Endothelial cell of umbilical vein (primary cell): ENCODE results near the gene TSPAN18. TPM values are rescaled to one million over a fixed set of nuclear protein-coding genes. Genes with fewer than 3 reads are reported as not detected.

ENCODE experiments used
- BruUV-seq: library from RNA; stranded (reverse); fragments of 400-500 nt; replicated peaks from 2 replicates; lab custom pipeline; 2021; lab: Mats Ljungman, UMichigan
- CTCF ChIA-PET: fragments of 300-600, 350-600 bp; sonication (Branson Sonifier 250); formaldehyde crosslinking; loops from one replicate; lab custom pipeline; 2021; ENCODE audit warnings: antibody characterized with exemption, inconsistent platforms; lab: Charles Lee
- POLR2A ChIA-PET: fragments of 300-600, 350-600 bp; sonication (Branson Sonifier 250); formaldehyde crosslinking; loops from one replicate; lab custom pipeline; 2021; ENCODE audit warnings: antibody characterized with exemption, inconsistent platforms; lab: Charles Lee
- DNase-seq: peaks from one replicate; pipeline ENCODE4 v3.0.0-alpha.2; 2011; ENCODE audit warnings: low read depth, low spot score
- FAIRE-seq: peaks from 2 replicates; lab custom pipeline; 2011; peaks lifted over from hg19 to GRCh38; lab: Jason Lieb, UNC
- H2AFZ ChIP-seq: 2 replicates; pipeline ENCODE4 v1.6.0; 2012; ENCODE audit warnings: low read depth, low read length, control low read depth, inconsistent platforms
- H3K27ac ChIP-seq: 2 replicates; pipeline ENCODE4 v1.5.1; 2011; ENCODE audit warnings: low read depth, mild to moderate bottlenecking, control low read depth, low read length, moderate library complexity; ENCODE audit not compliant: insufficient read depth
- H3K27me3 ChIP-seq, 2 experiments: 2 replicates each; pipeline versions ENCODE4 v1.6.0 to v1.6.1; 2011; ENCODE audit warnings: low read length in 2 of 2, mixed read lengths in 1 of 2; ENCODE audit not compliant: control insufficient read depth in 2 of 2, insufficient read depth in 2 of 2
- H3K36me3 ChIP-seq, 2 experiments: 2 replicates in 1 of 2; 3 replicates in 1 of 2; pipeline ENCODE4 v1.5.1; 2011; ENCODE audit warnings: low read length in 2 of 2, mild to moderate bottlenecking in 1 of 2, moderate library complexity in 1 of 2; ENCODE audit not compliant: control insufficient read depth in 2 of 2, insufficient read depth in 2 of 2; ENCODE audit errors: extremely low read depth in 1 of 2
- H3K4me1 ChIP-seq: 3 replicates; pipeline ENCODE4 v1.5.1; 2011; ENCODE audit warnings: mild to moderate bottlenecking, low read length; ENCODE audit not compliant: control insufficient read depth, insufficient read depth; ENCODE audit errors: extremely low read depth
- H3K4me2 ChIP-seq: 2 replicates; pipeline ENCODE4 v1.6.1; 2011; ENCODE audit warnings: low read length, control low read depth, mixed read lengths; ENCODE audit not compliant: insufficient read depth
- H3K4me3 ChIP-seq, 3 experiments: fragments of 200-600 bp in 1 of 3; sonication (generic), shearing (Covaris generic) in 1 of 3; replicated peaks in 1 of 3; 2 replicates each; pipeline ENCODE4 v1.5.1; 2011 to 2016; ENCODE audit warnings: control low read depth in 3 of 3, low read length in 3 of 3, mild to moderate bottlenecking in 2 of 3, inconsistent platforms in 1 of 3, low read depth in 1 of 3, moderate library complexity in 1 of 3; ENCODE audit not compliant: insufficient read depth in 1 of 3
- H3K79me2 ChIP-seq: 2 replicates; pipeline ENCODE4 v1.6.0; 2012; ENCODE audit warnings: low read length, inconsistent platforms; ENCODE audit not compliant: control insufficient read depth, insufficient read depth
- H3K9ac ChIP-seq: replicated peaks from 2 replicates; pipeline ENCODE3; 2011; ENCODE audit warnings: low read length, control low read depth; ENCODE audit not compliant: insufficient read depth; ENCODE audit errors: extremely low read depth
- H3K9me1 ChIP-seq: replicated peaks from 3 replicates; pipeline ENCODE4 v1.6.0; 2011; ENCODE audit warnings: mild to moderate bottlenecking, low read length; ENCODE audit not compliant: control insufficient read depth, insufficient read depth; ENCODE audit errors: extremely low read depth
- H3K9me3 ChIP-seq: replicated peaks from 2 replicates; pipeline ENCODE4 v1.5.1; 2012; ENCODE audit warnings: low read length, inconsistent platforms; ENCODE audit not compliant: control insufficient read depth, insufficient read depth
- H4K20me1 ChIP-seq: replicated peaks from 2 replicates; pipeline ENCODE3; 2011; ENCODE audit warnings: mild to moderate bottlenecking, low read length; ENCODE audit not compliant: control insufficient read depth, insufficient read depth; ENCODE audit errors: extremely low read depth
- CTCF ChIP-seq, 2 donors: IDR thresholded peaks; 1 replicate in 1 of 2; 2 replicates in 1 of 2; pipeline ENCODE4 v1.5.1; 2011; ENCODE audit warnings: low read length in 2 of 2, mild to moderate bottlenecking in 2 of 2, moderate library complexity in 2 of 2, control low read depth in 1 of 2, inconsistent platforms in 1 of 2, low read depth in 1 of 2; ENCODE audit not compliant: insufficient read depth in 1 of 2; ENCODE audit errors: extremely low read depth in 1 of 2
- EZH2 ChIP-seq: IDR thresholded peaks from 2 replicates; pipeline ENCODE4 v1.6.1; 2012; ENCODE audit warnings: borderline replicate concordance, low read depth, mild to moderate bottlenecking, moderate library complexity, low read length, inconsistent platforms; ENCODE audit not compliant: severe bottlenecking
- FOS ChIP-seq: IDR thresholded peaks from 2 replicates; pipeline ENCODE4 v1.6.1; 2011; ENCODE audit warnings: mild to moderate bottlenecking, low read length, moderate library complexity, borderline replicate concordance; ENCODE audit not compliant: insufficient read depth
- GATA2 ChIP-seq: IDR thresholded peaks from 2 replicates; pipeline ENCODE4 v1.7.0; 2011; ENCODE audit warnings: low read depth, mild to moderate bottlenecking, moderate library complexity, mixed read lengths, low read length; ENCODE audit not compliant: insufficient read length, insufficient read depth
- JUN ChIP-seq: IDR thresholded peaks from 2 replicates; pipeline ENCODE4 v1.6.1; 2011; ENCODE audit warnings: borderline replicate concordance, low read depth; ENCODE audit not compliant: insufficient read length, insufficient read depth
- MYC ChIP-seq: IDR thresholded peaks from one replicate; pipeline ENCODE4 v1.6.1; 2011; ENCODE audit warnings: mild to moderate bottlenecking, low read depth, low read length
- POLR2A ChIP-seq: IDR thresholded peaks from 2 replicates; pipeline ENCODE4 v1.6.1; 2012; ENCODE audit warnings: low read depth, mild to moderate bottlenecking, control low read depth, low read length
- dilution Hi-C: fragments of 300-500 bp; cut with MboI; formaldehyde crosslinking; loops from one replicate; pipeline ENCODE4 v1.15.0; 2019; ENCODE audit warnings: low sequenced_read_pairs; ENCODE audit not compliant: extremely low pct_ligation_motif_present
- intact Hi-C: fragments of 100-400 bp; cut with micrococcal nuclease; formaldehyde crosslinking; loops from one replicate; pipeline ENCODE4 v1.10.0; 2022
- polyA plus RNA-seq, 4 experiments: library from polyadenylated mRNA; depleted of rRNA in 3 of 4; stranded (reverse) in 3 of 4; unstranded in 1 of 4; fragments of >200 nt; gene quantifications; 2 replicates each; pipeline versions ENCODE4 v1.2.1 to v1.2.3, GENCODE V29; 2011 to 2012; ENCODE audit warnings: missing spikeins in 1 of 4
- total RNA-seq: library from RNA; stranded (reverse); gene quantifications from 2 replicates; pipeline ENCODE4 v1.2.3, GENCODE V29; 2021
- TF ChIP-seq, protein P1 (sequence below): IDR thresholded peaks from 2 replicates; pipeline ENCODE4 v1.6.1; 2011; ENCODE audit not compliant: insufficient read depth, insufficient read length

TSPAN18 gene
- total and polyA plus RNA-seq, 2 donors (not counting 3 experiments of a cell fraction or from before 2014, with no cell fraction given), result 32.2 to 118 TPM

- no peak overlapping the region for H3K9ac ChIP-seq
- no TSS peak for BruUV-seq
- no peaks in the 10 kb centered on the region for H3K9me1 ChIP-seq
- no peaks in the 10 kb centered on the region for H3K27me3 ChIP-seq
- no peak overlapping the region for H3K27ac ChIP-seq
- H3K4me2 ChIP-seq, result no peak overlapping the region
- intact Hi-C loops, result no loop called here
- no peaks in the 10 kb centered on the region for H3K9me3 ChIP-seq
- H4K20me1 ChIP-seq, result no peaks in the 10 kb centered on the region
- no peaks in the 10 kb centered on the region for H3K79me2 ChIP-seq
- DNase-seq, result no peak
- no peak overlapping the region for H2AFZ ChIP-seq
- peaks cover 21% of the 10 kb centered on the region for H3K4me1 ChIP-seq
- FAIRE-seq, result no peak
- no peak for TF ChIP-seq FOS
- no peak for TF ChIP-seq JUN
- no peak for TF ChIP-seq EZH2
- TF ChIP-seq MYC, result no peak
- no peak for TF ChIP-seq CTCF (IDR thresholded peaks at IDR 0.05; ENCODE audit: extremely low read depth in 1 of 2, insufficient read depth in 1 of 2, low read depth in 1 of 2, low read length in 2 of 2)
- TF ChIP-seq, protein P1, sequence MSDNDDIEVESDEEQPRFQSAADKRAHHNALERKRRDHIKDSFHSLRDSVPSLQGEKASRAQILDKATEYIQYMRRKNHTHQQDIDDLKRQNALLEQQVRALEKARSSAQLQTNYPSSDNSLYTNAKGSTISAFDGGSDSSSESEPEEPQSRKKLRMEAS, result no peak
- TF ChIP-seq GATA2, result no peak
- no peak for TF ChIP-seq POLR2A
- ChIA-PET POLR2A (no interaction called here), CTCF (interaction anchor here (0.7 to 5.0 kb wide), 14 partner anchors 9 to 155 kb away, joined by 3 to 34 read pairs (median 10); no protein-coding TSS in a partner anchor)
- peaks cover 0 to 2% of the 10 kb centered on the region in 2 experiments for H3K36me3 ChIP-seq
- H3K4me3 ChIP-seq, result no peak overlapping the region
- dilution Hi-C loops, result no loop called here
Observed at GRCh38 chr11:44776551-44777208, 49.9 kb downstream of the TSPAN18 start.
